ENCODE data around the gene PIK3R3. TPM values are rescaled to one million over a fixed set of nuclear protein-coding genes. Genes with fewer than 3 reads are reported as not detected.

PIK3R3 gene
- total RNA-seq, 1 donor from 2014 or later: 53.5 TPM

DNA sequence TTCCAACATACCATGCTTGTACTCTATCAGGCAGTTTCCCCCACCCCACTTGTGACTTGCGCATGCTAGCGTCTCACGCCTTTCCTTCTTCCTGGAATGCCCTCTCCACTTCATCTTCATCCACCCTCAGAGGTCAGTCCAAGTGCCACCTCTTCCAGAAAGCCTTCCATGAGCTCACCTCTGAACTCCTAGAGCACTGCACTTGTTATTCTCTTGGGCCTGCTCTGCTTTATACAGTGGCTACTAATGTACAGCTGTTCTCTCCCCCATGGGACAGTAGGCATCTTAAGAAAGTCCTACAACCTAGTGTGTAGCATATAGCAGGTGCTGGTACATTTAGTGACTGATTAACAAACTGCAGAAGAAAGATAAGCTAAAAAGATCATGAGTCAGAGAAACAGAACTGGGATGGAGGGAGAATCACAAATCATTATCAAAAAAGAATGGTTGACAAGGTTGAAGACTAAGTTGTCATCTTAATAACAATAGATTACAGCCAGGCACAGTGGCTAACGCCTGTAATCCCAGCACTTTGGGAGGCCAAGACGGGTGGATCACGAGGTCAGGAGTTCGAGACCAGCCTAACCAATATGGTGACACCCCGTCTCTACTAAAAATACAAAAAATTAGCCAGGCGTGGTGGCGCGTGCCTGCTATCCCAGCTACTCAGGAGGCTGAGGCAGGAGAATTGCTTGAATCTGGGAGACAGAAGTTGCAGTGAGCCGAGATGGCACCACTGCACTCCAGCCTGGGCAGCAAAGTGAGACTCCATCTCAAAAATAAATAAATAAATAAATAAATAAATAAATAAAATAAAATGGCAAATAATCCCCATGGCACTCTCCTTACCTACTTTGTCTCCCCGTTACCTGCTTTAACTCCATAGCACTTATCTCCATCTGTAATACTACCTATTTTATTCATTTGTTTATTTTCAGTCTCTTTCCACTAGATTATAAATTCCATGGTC, 26.2 kb upstream of the PIK3R3 start:
- DNase-seq (ENCODE audit: low spot score) (no peak), ATAC-seq (no peak)
- intact Hi-C loops (cut with DNase I): no loop called here

DNA sequence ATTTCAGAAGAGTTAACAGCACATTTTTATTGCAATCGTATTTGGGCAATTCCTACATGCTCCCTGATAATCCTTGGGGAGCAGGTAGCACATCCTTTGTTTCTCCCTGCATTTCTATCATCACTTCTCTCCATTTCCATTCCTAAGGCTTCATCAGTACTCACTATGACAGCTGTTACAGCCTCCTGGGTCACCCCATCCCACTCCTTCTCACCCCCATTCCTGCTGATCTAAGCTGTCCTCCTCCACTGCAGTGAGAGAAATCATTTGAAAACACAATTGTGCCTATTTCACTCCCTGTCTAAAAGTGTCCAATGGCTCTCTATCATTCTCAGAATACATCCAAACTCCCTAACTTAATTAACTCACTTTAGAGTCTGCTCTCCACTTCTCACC, 25.5 kb upstream of the PIK3R3 start:
- no peak for ATAC-seq
- DNase-seq (ENCODE audit: low spot score): no peak
- intact Hi-C loops (cut with DNase I): no loop called here

DNA sequence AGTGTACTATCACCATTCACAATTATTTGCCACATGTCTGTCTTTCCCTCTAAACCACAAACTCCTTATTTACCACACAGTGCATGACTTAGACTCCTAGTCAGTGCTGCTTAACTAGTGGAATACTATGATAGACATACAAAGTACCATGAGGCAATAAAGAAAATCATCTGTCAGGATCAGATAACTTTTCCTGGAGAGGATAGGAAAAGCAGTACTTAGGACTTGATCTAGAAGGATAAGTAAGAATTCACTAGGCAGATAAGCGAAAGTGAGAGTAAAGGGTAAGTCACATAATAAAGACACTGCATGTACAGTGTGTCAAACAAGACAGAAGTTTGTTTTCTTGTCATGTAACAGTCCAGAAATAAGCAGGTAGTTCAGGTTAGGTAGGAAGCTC, 21.3 kb upstream of the PIK3R3 start:
- intact Hi-C loops (cut with DNase I): no loop called here
- DNase-seq (ENCODE audit: low spot score): no peak
- no peak for ATAC-seq

DNA sequence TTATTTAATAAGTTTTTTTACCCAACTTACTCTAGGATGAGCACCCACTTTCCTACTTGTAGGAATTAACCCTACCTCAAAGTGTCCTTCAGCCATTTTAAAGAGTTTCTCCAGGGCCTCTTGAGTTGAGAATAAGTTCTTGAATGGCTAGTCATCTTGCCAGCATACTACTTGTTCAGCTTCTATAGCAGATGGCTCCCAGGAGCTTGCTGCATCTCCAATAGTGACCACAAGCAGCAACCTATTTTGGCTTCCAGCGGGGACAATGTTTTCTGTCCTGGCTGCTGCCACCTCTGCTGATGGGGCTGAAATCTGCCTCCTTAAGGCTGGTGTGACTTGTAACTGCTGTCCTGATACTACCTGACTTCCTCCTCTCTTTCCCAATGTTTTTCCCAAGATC, 20.8 kb upstream of the PIK3R3 start:
- intact Hi-C loops (cut with DNase I): no loop called here

DNA sequence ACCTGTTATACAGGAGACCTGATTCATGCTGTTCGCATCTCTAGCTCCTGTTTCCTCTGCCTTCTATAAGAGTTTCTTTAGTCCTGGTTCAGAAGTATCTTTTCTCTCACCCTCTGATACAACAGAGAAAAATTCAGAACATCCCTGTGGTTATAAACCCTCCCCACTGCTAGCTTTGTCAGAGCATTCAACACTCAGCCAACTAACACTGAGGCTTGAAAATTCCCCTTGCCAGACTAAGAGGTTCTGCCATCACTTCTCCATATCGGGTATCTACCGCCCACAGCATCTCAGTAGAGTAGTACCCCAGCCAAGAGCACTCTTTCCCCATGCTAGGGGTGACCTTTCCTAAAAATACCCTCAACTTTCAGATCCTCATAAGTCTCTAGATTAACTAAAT, 19.6 kb upstream of the PIK3R3 start:
- ATAC-seq (no peak), DNase-seq (ENCODE audit: low spot score) (no peak)
- intact Hi-C loops (cut with DNase I): no loop called here

More for the DNA sequence above, 20.8 kb upstream of the PIK3R3 start:
- ATAC-seq (no peak), DNase-seq (ENCODE audit: low spot score) (no peak)

DNA sequence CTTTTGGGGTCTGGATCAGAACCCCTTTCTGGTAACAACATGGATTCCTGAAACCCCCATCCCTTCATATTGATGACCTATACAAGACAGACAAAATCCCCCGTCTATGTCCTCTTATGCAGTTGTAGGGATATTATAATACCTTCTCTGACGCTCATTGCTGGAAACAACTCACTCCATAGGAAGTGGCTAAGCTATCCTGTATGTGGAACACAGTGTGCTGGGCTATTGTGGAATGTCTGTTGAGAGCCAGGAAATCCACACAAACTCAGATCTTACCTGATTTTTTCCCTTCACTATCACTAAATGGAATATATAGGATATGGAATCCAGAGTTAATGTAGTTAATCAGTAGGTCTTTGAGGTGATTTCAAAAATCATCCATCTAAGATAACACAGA, 17.7 kb upstream of the PIK3R3 start:
- no peak for DNase-seq (ENCODE audit: low spot score)
- no peak for ATAC-seq
- intact Hi-C loops (cut with DNase I): no loop called here

DNA sequence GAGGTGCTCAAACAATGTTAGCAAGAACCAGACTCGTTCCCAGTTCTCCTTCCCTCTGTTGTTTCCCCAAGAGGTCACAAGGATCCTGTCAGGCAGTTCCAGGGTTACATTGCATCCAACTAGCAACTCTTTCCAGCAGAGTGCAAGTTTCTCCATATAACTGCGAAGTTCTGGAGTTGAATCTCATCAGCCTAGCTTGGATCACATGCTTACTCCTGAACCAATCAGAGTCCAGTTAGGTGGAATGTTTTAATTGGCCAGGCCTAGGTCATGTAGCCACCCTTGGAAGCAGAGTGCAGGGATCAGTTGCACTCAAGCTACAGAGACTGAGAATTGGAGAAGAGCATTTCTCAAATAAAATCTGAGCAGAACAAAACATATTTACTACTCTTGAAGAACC, 15.9 kb upstream of the PIK3R3 start:
- no peak for DNase-seq (ENCODE audit: low spot score)
- intact Hi-C loops (cut with DNase I): no loop called here

DNA sequence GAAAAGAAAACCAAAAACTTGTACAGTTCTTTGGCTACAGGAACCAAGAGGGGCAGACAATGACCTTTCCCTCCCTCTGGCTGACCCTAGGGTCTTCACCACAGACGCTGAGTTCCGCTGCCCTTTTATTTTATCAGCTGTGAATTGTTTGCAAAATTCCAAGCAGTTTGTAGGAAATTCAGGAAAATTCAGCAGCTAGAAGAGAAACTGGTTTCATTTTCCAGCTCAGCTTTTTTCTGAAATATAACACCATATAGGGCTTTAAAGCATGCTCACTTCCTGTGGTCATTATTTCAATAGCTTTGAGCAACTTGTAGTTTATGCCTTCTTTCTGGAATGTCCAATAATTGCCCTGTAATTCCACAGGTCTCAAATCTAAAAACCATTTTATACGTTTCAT, 5.5 kb upstream of the PIK3R3 start:
- intact Hi-C loops (cut with DNase I): no loop called here

More for the DNA sequence above, 15.9 kb upstream of the PIK3R3 start:
- no peak for ATAC-seq

DNA sequence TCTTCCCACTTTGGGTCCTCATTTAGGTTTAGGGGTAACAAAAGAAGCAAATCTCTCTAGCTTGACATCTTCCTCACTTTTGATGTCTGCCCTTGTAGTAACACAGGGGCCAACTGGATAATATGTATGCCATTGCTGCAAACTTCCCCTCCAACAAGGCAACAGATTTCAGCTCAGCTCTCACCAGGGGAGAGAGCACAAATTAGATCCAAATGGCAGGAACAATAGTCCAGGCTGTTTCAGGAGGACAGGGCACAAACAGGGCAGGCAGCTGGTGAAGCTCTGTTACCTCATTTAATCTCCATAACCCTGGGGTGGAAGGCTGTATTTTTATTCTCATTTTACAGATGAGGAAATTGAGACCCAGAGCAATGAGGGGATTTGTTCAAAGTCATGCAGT, 4.3 kb upstream of the PIK3R3 start:
- no peak for ATAC-seq
- intact Hi-C loops (cut with DNase I): no loop called here
- DNase-seq (ENCODE audit: low spot score): no peak

More for the DNA sequence above, 5.5 kb upstream of the PIK3R3 start:
- no peak for ATAC-seq
- DNase-seq (ENCODE audit: low spot score): no peak

DNA sequence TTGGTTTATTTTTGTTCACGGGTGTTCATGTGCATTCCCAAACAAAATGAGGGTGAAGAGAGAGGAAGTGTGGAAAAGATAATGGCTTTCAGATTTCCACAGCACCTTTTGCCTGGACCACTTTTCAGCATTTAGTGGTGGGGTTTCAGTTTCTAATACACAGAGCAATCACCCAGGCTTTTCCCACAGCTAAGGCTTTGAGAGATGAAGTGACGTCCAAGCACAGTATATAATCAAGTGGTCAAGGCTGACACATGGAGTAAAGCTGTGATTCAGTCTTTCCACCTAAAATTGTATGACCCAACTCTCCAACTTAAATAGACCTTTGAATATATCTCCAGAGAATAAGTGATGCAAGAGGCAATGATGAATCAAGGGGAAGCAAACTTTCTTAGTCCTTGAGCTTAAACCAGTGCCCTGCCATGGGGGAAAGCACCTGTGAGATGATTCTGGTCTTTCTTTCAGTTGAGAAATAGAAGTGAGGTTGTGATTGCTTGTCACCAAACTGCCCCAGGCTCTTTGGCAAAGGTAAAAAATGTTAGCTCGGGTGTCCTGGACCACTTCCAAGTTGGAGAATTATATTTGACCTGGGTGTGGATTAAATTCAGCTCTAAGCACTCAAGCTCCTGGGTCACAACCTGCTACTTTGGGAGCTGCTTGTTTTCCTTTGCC, 2.4 kb upstream of the PIK3R3 start:
- DNase-seq (ENCODE audit: low spot score) (no peak), ATAC-seq (no peak)
- intact Hi-C loops (cut with DNase I): no loop called here

DNA sequence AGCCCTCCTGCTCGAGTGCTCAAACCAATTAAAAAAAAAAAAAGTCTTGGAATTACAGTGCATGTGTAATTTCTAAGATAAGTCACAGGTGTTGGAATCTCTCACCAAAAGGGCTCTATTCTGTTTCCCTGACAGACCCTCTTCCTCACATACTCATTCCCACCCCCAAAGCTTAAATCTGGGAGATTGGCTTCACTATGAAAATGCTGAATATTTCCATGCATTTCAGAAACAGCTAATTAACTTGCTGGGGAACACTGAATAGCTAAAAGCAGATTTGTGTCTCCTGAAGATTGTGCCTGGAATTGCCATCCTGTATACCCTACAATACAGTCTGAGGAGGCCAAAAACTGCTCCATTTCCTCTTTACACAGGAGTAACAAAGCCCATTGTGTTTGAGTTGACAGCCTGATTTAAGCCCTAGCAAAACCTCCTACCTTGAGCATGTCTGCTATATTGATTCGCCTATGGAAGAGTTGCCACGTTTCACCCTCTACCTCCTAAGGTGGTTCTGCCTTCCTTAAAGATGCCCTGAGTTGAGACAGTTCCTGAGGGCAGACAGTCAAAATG, 1.4 kb upstream of the PIK3R3 start:
- intact Hi-C loops (cut with DNase I): no loop called here
- ATAC-seq: no peak
- DNase-seq (ENCODE audit: low spot score): no peak

DNA sequence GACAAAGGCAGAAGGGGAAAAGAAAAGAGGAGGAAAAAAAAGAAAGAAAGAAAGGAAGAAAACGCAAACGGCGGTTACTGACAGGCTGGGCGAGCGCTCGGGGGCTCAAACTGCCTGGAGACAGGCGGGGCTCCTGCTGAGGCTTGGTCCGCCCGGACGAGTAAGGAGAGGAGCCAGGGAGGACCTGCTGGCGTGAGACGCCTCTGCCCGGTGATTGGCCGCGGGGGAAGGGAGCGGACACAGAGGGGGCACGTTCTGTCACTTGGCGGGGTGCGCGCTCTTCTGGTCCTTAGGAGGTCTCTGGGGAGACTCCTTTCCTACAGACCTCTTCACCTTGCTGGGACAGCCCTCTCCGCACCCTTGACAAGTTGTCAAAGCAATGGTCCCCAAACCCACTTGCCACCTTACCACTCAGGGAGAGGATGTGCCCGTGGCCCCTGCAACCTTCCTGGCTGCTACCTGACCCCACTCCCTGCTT, 791 bp upstream of the PIK3R3 start:
- ATAC-seq: peak; percentile 52
- no peak for DNase-seq (ENCODE audit: low spot score)
- intact Hi-C loops (cut with DNase I): no loop called here

DNA sequence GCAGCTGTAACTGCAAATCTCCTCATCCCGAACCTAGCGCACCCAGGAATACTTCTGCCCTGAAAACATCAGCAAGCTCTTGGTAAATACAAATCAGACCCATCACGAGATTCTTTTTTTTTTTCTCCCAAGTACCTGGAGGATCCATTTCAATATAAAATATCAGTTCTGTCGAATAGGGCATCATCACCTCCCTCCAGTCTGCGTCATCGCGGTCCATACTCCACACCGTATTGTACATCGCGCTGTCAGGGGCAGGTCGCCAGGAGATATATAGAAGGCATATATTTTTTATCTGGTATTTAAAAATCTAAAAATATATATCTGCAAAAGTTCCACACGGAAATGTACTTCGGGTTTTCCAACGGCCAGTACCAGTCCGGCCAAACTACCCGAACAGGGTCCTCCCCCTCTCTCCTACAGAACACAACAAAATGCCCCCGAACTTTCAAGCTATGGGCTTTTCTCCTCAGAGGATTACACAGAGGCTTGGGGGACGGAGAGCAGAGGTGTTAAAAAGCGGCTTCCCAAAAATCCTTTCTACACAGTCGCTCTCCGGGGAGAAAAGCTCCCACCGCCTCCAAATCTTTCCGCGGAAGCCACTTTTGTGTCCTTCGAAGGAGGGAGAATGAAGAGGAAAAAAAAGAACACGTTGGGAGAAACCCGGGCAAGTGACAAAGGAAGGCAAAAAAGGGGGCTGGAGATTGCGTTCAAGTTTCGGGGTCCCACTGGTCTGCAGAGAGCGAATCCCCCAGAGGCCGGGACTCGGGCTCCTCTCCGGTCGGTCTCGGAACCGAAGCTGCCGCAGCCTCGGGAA, 509 bp downstream of the PIK3R3 start:
- intact Hi-C loops (cut with DNase I): no loop called here
- DNase-seq (ENCODE audit: low spot score) (no peak), ATAC-seq (no peak)

DNA sequence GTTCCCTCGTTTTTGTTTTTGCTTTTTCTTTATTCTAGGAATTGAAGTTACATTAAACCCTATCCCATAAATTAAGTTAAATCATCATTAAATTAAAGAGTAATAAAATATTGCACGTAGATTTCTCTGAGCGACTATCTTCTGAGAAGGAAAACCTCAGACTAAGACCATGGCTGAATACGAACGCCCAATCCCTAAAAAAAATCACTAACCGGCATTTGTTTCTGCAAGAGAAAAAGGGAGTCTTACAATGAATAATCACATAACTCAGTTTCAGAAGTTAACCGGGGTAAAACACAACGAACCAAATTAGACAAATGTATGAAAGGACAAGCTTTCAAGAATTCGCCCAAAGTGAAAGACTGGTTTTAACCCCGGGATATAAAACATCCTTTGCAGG, 1.3 kb downstream of the PIK3R3 start:
- no peak for ATAC-seq
- intact Hi-C loops (cut with DNase I): no loop called here

DNA sequence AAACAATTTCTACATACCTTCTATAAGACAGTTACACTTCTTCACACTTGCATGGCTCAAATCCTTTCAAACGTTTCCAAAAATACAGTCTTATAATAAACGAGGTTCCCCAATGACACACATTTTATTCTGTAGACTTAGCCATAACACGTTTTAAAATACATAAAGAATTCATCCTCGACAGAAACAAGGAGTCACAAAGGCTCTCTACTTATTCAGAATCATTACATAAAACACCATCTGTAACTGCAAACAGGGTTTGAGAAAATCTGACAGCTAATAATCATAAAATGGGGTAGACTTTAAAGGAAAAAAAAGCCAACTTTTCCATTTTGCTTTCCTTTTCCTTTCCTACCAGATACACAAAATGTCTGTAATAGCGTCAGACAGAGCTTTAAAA, 1.8 kb downstream of the PIK3R3 start:
- intact Hi-C loops (cut with DNase I): no loop called here
- ATAC-seq (no peak), DNase-seq (ENCODE audit: low spot score) (no peak)

More for the DNA sequence above, 1.3 kb downstream of the PIK3R3 start:
- no peak for DNase-seq (ENCODE audit: low spot score)

DNA sequence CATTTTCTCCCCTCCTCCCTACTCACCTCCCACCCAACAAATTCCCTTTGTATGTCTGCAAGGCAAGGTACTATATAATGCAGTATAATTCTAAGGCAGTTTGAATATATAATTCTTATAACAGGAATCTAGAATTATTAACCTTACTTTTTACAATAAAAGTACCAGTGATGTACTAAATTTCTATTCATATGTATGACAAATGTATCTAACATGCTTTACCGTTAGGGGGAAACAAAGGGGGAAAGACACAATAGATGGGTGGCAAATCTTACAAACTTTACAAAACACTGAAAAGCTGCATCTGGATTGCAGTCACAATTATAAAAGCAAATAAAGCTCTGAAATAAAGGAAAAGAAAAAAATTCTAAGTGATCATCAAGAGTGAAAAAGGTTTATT, 2.3 kb downstream of the PIK3R3 start:
- intact Hi-C loops (cut with DNase I): no loop called here
- no peak for DNase-seq (ENCODE audit: low spot score)
- no peak for ATAC-seq

DNA sequence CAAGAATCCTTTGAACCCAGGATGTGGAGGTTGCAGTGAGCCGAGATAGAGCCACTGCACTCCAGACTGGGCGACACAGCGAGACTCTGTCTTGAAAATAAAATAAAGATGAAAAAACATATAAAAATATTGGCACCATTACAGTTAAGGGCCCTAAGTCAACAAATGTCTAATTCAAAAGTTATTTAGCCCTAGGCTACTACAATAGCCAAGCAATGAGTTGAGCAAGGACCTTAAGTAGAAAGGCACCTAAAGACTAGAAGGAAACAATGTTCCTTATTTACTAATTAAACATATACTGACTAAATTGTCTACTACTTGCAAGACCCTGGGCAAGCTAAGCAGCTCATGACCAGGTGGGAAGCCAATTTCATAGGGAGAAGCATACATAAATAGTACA, 4.1 kb downstream of the PIK3R3 start:
- ATAC-seq (no peak), DNase-seq (ENCODE audit: low spot score) (no peak)
- intact Hi-C loops (cut with DNase I): no loop called here

DNA sequence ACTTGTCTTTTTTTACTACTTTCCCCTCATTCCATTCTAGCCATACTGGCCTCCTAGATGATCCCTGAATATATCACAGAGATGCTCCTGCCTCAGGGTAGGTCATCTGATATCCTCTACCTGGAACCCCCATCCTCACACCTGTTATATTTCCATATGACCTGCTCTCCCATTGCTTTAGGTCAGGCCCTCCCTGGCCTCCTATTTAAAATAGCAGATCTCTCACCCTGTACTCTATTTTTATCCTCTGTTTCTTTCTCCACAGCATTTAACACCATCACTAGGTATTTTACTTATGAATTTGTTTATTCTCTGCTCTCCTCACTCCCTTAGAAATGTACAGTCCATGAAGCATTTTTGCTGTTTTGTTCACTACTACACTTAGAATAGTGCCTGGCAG, 13.6 kb downstream of the PIK3R3 start:
- ATAC-seq: no peak
- intact Hi-C loops (cut with DNase I): no loop called here
- DNase-seq (ENCODE audit: low spot score): no peak

DNA sequence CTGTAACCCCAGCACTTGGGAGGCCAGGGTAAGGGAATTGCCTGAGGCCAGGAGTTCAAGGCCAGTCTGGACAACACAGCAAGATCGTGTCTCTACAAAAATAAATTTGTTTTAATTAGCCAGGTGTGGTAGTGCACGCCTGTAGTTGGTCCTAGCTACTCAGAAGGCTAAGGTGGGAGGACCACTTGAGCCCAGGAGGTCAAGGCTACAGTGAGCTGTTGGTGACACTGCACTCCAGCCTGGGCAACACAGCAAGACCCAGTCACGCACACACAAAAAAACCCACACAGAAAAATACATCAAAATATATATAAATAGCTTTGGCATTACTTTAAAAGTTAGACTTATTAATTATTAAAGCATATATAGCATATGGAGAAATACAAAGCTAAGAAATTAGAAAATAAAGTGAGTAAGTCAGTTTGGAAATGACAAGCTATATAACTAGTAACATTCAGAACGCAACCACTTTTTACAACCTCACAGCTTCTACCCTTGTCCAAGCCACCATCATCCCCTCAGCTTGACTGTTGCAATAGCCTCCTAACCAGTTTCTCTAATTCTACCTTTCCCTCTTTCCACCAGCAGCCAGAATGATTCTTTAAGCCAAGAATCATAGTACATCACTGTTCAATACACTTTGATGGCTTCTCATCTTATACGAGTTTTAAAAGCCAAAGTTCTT, 14.5 kb downstream of the PIK3R3 start:
- no peak for DNase-seq (ENCODE audit: low spot score)
- no peak for ATAC-seq
- intact Hi-C loops (cut with DNase I): no loop called here

Measured in sciatic nerve (tissue), 2 donors.